Ovary (tissue), 3 donors: Measurements from ENCODE around the gene LRRC32.

Experiments used
- CTCF ChIP-seq, 3 donors: fragments of 450-650 bp in 2 of 3; fragments of 200-600 bp in 1 of 3; IDR thresholded peaks; one replicate each; pipeline versions ENCODE4 v1.5.1 to v1.8.0; 2016 to 2022; ENCODE audit warnings: antibody characterized with exemption in 3 of 3, mild to moderate bottlenecking in 1 of 3
- EP300 ChIP-seq: sonication (generic); formaldehyde crosslinking; IDR thresholded peaks from one replicate; pipeline ENCODE4 v1.6.1; 2017; ENCODE audit warnings: antibody characterized with exemption
- POLR2A ChIP-seq: fragments of 450-650 bp; IDR thresholded peaks from one replicate; pipeline ENCODE4 v1.6.1; 2017; ENCODE audit warnings: antibody characterized with exemption, mild to moderate bottlenecking, moderate library complexity
- donor health status: DM: no; HTN: no; CAD: no.

GRCh38 chr11:76672431-76673175 is 2.1 kb upstream of the LRRC32 start:
- no peak for TF ChIP-seq CTCF (IDR thresholded peaks at IDR 0.05)
- no peak for TF ChIP-seq POLR2A
- TF ChIP-seq EP300, result no peak
